ENCODE data around the gene KCNH2. TPM values are rescaled to one million over a fixed set of nuclear protein-coding genes. Genes with fewer than 3 reads are reported as not detected.

KCNH2 gene
- total RNA-seq, 1 donor from 2014 or later = 12.4 TPM

GRCh38 chr7:151020231-151020630 lies 42.1 kb upstream of the KCNH2 start:
- no peak for TF ChIP-seq CTCF (conservative IDR thresholded peaks at IDR 0.05)
- Mint-ChIP-seq H3K9me3 (no peaks in the 10 kb centered on the region), H3K4me3 (peak overlapping the region; percentile 82), H3K27me3 (ENCODE audit: low read depth) (peaks cover 16% of the 10 kb centered on the region), H3K27ac (ENCODE audit: unreplicated experiment) (peak overlapping the region; percentile 91), H3K4me1 (peaks cover 40% of the 10 kb centered on the region), H3K36me3 (ENCODE audit: low read depth) (no peaks in the 10 kb centered on the region)
- DNase-seq (ENCODE audit: low read depth, low spot score) = no peak

GRCh38 chr7:151019130-151019447 lies 41.0 kb upstream of the KCNH2 start:
- Mint-ChIP-seq H3K27ac (ENCODE audit: unreplicated experiment) (no peak overlapping the region), H3K4me1 (peaks cover 47% of the 10 kb centered on the region), H3K4me3 (peak overlapping the region; percentile 82), H3K27me3 (ENCODE audit: low read depth) (peaks cover 16% of the 10 kb centered on the region), H3K9me3 (no peaks in the 10 kb centered on the region), H3K36me3 (ENCODE audit: low read depth) (no peaks in the 10 kb centered on the region)
- TF ChIP-seq CTCF (conservative IDR thresholded peaks at IDR 0.05) = no peak
- DNase-seq (ENCODE audit: low read depth, low spot score) = no peak

GRCh38 chr7:151018421-151019129 lies 40.5 kb upstream of the KCNH2 start:
- DNase-seq (ENCODE audit: low read depth, low spot score) = no peak
- Mint-ChIP-seq H3K27ac (ENCODE audit: unreplicated experiment) (peak overlapping the region; percentile 81), H3K27me3 (ENCODE audit: low read depth) (peaks cover 16% of the 10 kb centered on the region), H3K9me3 (no peaks in the 10 kb centered on the region), H3K4me1 (peaks cover 48% of the 10 kb centered on the region), H3K4me3 (peak overlapping the region; percentile 79), H3K36me3 (ENCODE audit: low read depth) (no peaks in the 10 kb centered on the region)
- no peak for TF ChIP-seq CTCF (conservative IDR thresholded peaks at IDR 0.05)

- DNase-seq (ENCODE audit: low read depth, low spot score) = peak; percentile 97
- no peaks in the 10 kb centered on the region for H3K9me3 Mint-ChIP-seq
- peaks cover 16% of the 10 kb centered on the region for H3K27me3 Mint-ChIP-seq (ENCODE audit: low read depth)
- H3K36me3 Mint-ChIP-seq (ENCODE audit: low read depth) = no peaks in the 10 kb centered on the region
- H3K4me1 Mint-ChIP-seq = peaks cover 48% of the 10 kb centered on the region
- H3K4me3 Mint-ChIP-seq = peak overlapping the region; percentile 79
- peak; percentile 94 for TF ChIP-seq CTCF (conservative IDR thresholded peaks at IDR 0.05)
- H3K27ac Mint-ChIP-seq (ENCODE audit: unreplicated experiment) = peak overlapping the region; percentile 81
Observed at GRCh38 chr7:151017953-151018420, 39.9 kb upstream of the KCNH2 start.

- no peak for TF ChIP-seq CTCF (conservative IDR thresholded peaks at IDR 0.05)
- no peaks in the 10 kb centered on the region for H3K36me3 Mint-ChIP-seq (ENCODE audit: low read depth)
- H3K4me1 Mint-ChIP-seq = peaks cover 53% of the 10 kb centered on the region
- no peaks in the 10 kb centered on the region for H3K9me3 Mint-ChIP-seq
- DNase-seq (ENCODE audit: low read depth, low spot score) = no peak
- H3K4me3 Mint-ChIP-seq = peak overlapping the region; percentile 79
- H3K27me3 Mint-ChIP-seq (ENCODE audit: low read depth) = peaks cover 22% of the 10 kb centered on the region
- no peak overlapping the region for H3K27ac Mint-ChIP-seq (ENCODE audit: unreplicated experiment)
Observed at GRCh38 chr7:151017370-151017952, 39.3 kb upstream of the KCNH2 start.

All from neural crest cell (in vitro differentiated cells).